GM21423 (cell line): Measurements from ENCODE around the gene RETREG3.
"Not testable (repeated sequence)": the region's sequence is repeated elsewhere in the genome, so short reads cannot be mapped to it uniquely, and the experiment has no call there.

ENCODE experiments used
- ATAC-seq: cut with Tn5 transposase; IDR thresholded peaks from one replicate; pipeline ENCODE4 v1.9.1; 2021; ENCODE audit warnings: mild to moderate bottlenecking, moderate library complexity; ENCODE audit not compliant: unreplicated experiment

Gene RETREG3, protein sequence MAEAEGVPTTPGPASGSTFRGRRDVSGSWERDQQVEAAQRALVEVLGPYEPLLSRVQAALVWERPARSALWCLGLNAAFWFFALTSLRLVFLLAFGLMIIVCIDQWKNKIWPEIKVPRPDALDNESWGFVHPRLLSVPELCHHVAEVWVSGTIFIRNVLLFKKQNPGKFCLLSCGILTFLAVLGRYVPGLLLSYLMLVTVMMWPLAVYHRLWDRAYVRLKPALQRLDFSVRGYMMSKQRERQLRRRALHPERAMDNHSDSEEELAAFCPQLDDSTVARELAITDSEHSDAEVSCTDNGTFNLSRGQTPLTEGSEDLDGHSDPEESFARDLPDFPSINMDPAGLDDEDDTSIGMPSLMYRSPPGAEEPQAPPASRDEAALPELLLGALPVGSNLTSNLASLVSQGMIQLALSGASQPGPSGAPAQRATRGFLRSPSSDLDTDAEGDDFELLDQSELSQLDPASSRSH

DNA sequence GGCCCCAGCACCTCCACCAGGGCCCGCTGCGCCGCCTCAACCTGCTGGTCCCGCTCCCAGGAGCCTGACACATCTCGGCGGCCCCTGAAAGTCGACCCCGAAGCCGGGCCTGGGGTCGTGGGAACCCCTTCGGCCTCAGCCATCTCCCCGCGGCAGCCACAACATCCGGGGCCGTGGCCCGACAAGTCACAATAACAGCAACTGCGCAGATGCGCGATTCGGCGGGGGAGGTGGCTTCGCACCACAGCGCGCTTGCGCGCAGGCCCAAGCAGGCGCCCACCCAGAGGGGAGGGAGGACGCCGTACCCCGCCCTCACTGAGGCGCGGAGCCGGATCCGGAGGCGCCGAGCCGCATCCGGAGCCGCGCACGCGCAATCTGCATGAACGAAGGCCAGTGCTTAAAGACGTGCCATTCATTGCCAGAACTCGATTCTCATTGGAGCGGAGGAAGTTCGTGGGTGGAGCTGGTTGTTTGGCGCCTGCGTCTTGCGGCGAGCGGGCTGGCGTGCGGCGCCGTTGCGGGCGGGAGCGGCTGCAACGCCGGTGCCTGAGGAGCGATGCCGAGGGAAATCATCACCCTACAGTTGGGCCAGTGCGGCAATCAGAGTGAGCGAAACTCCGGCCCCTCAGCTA lies at the start of gene RETREG3, which contains the start of gene TUBG1:
RETREG3 (minus strand) TSS at position 193 of the 632 bp plus-strand sequence; CDS start at position 143, 50 bp downstream.
TUBG1 (plus strand) TSS at position 502 of the 632 bp plus-strand sequence; CDS start at position 557, 55 bp downstream.
- peak; percentile 87 for ATAC-seq

GRCh38 chr17:42657824-42658588 lies 48.8 kb upstream of the RETREG3 start:
- no peak for ATAC-seq

- ATAC-seq = no peak
Measured at GRCh38 chr17:42655528-42655927, 46.4 kb upstream of the RETREG3 start.

DNA sequence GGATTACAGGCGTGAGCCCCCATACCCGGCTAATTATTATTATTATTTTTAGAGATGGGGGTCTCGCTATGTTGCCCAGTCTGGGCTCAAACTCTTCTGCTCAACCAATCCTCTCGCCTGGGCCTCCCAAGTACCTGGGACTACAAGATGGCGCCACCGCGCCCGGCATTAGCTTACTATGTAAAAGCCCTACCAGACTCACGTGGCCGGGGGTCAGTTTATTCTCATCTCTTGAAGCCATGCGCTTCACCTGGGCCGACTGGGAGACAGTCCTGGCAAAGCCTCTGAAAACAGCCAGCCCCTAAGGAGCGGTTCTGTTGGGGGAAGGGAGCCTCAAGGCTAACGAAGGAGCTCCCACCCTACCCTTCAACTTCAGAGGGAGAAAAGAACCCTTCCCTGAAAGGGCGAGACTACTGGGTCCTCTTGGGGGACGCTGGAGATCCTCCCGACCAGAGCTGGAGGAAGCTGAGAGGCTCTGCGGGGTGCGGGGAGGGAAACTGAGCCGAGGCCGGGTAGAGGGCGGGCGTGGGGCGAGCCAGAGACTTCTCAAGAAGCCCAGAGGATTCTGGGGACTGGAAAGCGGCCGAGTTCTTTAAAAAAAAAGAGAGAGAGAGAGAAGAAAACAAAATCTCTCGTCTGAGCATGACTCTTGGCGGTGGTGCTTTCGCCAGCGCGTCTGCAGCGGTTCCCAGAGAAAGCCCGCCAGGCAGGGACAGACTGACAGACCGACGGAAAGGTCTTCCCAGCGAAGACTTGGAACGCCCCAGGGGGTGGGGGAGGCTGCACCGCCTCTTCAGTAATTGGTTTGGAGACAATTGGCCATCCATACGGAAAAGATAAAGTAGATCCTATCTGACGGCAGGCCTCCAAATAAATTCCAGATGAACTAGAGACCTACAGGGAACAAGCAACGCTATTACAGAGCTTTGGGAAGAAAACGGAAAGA lies 44.3 kb upstream of the RETREG3 start:
- no peak for ATAC-seq

GRCh38 chr17:42651392-42651791 lies 42.2 kb upstream of the RETREG3 start:
- no peak for ATAC-seq

DNA sequence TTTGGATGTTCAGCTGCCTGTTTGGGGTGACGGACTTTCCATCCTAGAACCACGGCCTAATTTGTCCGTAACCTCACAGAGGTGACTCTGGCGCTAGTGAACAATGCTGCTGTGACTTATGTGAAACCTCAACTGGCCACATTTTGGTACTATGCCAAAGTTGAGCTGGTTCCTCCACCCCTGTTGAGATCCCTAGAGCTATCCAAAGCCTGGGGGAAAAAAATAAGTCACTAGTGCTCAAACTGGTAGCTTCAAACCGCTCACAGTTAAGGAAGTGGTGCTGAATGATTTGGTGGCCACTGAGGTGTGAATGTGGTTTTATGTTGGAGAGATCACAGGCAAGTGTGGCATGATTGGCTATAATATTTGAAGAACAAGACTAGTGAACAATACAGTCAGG lies 38.6 kb upstream of the RETREG3 start:
- no peak for ATAC-seq

DNA sequence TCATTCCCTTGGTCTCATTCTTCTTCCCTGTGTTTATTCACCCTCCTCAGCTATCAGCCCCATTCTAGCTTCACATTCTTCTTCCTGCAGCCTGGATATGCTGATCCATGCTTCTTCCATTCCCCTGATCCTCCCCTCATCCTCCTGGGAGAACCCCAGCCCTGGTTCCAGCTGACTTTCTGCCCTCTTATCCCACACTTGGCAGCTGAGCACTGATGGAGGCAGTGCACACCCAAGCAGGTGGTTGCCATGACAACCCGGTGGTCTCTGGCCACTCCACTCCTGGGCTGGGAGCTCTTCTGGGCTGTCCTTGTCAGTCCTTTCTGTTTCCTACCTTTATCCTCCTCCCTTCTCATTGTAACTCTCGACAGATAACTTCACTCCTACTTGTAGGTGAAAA lies 33.2 kb upstream of the RETREG3 start:
- ATAC-seq = no peak

DNA sequence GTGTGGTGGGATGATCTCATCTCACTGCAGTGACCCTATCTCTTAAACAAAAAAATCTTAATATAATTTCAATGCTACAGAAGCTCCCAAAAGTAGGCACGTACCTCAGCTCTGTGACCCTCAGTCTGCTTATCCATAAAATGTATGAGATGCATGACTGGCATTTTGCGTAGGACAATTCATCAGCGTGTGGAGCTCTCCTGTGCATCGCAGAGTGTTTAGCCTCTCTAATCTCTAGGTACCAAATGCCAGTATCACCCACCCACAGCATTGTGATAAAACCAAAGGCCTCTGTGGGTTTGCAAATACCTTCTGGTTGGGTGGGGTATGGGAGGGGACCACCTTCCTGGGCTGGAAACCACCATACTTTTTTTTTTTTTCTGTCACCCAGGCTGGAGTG lies 30.9 kb upstream of the RETREG3 start:
- no peak for ATAC-seq

DNA sequence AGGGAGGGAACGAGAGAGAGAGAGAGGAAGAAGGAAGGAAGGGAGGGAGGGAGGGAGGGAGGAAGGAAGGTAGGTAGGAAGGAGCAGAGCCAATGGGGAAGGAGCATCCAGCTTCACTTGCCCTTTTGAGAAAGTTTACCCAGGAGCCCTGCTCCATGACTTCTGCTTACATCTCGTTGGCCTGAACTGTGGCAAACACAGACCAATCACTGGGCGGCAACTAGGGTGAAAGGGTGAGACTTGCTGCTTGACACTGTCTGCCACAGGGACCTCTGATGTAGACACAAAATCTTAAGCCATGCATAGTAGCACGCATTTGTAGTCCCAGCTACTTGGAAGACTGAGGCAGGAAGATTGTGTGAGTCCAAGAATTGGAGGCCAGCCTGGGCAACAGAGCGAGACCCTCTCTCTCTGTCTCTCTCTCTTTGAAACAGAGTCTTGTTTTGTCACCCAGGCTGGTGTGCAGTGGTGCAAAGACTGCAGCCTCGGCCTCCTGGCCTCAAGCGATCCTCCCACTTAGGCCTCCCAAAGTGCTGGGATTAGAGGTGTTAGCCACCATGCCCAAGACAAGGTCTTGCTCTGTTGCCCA lies 30.4 kb upstream of the RETREG3 start:
- ATAC-seq = no peak

DNA sequence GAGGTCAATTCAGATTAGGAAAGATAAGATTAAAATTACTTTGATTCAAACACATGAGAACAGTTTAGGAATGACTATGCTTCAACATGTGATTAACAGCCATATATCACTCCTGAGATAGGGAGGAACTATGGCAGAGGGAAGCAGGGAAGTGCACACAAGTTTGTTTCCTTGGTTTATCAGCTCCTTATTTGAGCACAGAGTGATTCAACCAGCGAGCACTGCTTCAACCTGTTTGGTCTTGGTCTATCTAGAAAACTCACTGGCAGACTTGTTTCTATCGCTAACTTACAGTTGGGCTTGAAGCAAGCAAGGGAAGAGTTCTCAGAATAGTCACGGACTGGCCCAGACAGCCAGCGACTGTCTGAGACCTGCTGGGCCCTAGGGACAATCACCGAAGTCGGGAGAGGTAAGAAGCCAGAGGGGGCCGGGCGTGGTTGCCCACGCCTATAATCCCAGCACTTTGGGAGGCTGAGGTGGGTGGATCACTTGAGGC lies 23.8 kb upstream of the RETREG3 start:
- ATAC-seq = no peak

- no peak for ATAC-seq
Measured at GRCh38 chr17:42629411-42630009, 20.3 kb upstream of the RETREG3 start.

DNA sequence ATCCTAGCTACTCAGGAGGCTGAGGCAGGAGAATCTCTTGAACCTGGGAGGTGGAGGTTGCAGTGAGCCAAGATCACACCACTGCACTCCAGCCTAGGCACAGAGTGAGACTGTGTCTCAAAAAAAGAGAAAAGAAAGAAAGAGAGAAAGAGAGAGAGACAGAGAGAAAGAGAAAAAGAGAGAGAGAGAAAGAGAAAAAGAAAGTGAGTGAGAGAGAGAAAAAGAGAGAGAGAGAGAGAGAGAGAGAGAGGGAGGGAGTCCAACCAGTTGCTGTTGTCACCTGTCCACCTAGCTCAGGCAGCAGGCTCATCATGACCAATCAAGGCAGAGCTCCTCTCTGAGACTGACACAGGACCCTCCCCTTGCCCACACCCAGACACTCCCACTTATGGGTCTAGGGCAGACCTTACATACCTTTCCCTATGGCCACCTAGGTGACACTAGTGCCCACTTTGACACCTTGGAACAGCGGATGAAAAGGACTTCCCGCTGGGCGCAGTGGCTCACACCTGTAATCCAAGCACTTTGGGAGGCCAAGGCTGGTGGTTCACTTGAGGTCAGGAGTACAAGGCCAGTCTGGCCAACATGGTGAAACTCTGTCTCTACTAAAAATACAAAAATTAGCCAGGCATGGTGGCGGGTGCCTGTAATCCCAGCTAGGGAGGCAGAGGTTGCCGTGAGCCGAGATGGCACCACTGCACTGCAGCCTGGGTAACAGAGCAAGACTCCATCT lies 18.0 kb upstream of the RETREG3 start:
- ATAC-seq = not testable (repeated sequence)

DNA sequence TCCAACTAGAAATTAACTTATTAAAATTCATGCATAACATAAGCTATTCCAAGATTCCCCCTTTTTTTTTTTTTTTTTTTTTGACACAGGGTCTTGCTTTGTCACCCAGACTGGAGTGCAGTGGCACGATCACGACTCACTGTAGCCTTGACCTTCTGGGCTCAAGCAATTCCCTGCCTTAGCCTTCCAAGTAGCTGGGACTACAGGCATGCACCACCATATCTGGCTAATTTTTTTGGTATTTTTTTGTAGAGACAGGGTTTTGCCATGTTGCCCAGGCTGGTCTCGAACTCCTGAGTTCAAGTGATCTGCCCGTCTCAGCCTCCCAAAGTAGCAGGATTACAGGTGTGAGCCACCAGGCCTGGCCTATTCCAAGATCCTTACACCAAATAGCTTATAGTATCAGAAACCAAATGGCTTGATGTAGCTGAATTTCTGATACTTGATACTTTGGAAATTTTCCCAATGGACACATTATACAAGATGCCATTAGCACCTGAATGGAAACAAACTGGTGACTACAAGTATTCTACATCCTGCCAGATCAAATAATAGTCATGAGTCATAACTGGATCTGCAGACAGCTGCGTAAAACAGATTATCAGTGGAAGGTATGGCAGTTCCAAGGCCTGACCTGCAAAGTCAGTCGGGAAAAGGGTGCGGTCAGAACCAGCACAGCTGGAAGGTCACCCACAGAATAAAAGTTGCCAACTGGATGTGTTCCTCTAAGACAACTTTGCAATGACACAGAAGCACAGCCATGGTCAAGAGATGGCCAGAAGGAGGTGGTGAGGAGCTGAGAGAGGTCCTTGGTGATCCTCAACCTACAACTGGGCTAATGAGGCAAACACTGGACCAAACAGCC lies 14.8 kb upstream of the RETREG3 start:
- no peak for ATAC-seq

DNA sequence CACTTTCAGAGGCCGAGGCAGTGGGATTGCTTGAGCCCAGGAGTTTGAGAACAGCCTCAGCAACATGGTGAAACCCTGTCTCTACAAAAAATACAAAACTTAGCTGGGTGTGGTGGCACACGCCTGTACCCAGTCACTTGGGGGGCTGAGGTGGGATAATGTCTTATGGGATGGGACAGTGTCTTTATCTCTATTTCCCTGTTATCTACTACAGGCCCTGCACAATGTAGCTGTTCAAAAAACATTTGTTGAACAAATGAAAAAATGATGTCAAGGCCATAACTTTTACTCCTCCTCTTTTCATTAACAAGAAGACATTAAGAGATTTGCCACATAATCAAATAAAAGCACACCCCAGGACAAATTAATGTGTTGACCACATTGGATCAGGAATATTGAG lies 14.1 kb upstream of the RETREG3 start:
- ATAC-seq = no peak

DNA sequence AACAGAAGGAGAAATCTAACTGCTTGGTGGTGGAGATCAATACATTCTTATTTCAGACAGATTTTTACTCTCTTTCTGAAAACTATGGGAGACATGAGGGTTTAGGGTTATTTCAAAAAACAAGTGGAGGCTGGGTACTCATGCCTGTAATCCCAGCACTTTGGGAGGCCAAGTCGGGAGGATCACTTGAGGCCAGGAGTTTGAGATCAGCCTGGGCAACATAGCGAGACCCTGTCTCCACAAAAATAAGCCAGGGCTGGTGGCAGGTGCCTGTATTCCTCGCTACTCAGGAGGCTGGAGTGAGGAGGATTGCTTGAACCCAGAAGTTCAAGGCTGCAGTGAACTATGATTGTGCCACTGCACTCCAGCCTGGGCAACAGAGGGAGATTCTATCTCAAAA lies 12.8 kb upstream of the RETREG3 start:
- not testable (repeated sequence) for ATAC-seq

DNA sequence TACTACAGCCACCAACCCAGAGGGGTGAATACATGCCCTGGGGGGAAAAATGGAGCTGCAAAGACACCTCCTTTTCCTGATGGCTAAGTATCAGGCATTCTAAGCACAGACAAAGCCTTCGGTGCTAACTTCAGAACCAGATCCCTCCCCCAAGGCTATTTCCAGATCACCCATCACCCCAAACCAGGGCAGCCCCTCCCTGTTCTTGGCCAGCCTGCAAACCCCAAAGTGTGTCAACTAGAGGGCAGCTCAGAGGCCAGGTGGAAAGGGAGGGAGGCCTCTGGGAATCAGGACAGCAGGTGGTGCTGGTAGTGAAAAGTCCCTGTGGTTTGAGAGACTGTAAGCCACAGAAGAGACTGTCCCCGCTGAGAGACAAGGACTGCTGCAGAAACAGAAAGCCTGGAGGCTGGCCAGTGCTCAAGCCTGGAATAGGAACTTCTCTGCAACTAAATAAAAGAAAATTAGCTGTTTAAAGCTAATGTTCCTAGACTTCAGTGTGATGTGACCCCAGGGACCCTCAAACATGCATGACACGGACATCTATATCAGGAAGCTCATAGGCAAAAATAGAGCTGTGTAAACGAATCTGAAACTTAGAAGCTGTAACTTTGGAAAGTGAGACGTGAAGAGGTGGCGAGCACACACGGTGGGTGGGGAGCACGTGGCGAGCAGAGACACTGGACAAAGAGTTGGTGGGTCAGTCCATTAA lies 9.4 kb upstream of the RETREG3 start:
- ATAC-seq = peak; percentile 64

DNA sequence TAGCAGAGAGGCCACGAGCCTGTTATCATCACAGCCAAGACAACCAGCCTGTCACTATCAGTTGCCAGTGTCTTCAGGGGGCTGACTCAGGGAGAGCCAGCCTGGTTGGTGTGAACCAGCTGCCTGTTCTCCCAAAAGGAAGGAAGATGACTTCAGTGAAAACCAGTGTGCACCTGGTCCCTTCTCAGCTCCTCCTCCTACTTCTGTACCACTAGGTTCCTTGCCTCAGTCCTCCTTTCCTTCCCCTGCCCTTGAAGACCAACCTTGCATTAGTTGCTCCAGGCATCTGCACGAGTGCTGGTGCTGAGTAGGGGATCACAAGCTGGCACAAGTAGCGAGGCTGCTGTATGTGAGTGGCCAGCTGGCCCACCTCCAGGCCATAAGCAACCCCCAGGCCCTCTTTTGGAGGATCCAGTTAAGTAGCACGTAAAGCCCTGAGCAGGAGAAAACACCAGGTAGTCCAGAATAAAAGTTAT lies 8.8 kb upstream of the RETREG3 start:
- ATAC-seq = peak; percentile 6
